Mesothelial cell of epicardium (in vitro differentiated cells): ENCODE results near the gene SEMA5A. TPM values are rescaled to one million over a fixed set of nuclear protein-coding genes. Genes with fewer than 3 reads are reported as not detected.

Experiments used
- DNase-seq, 2 experiments: peaks; one replicate each; pipeline ENCODE4 v3.0.0; 2021; ENCODE audit warnings: low spot score in 2 of 2; ENCODE audit not compliant: unreplicated experiment in 2 of 2
- H3K27ac Mint-ChIP-seq: 2 replicates; pipeline ENCODE4 v1.8.0; 2021; ENCODE audit warnings: mixed read lengths
- H3K27me3 Mint-ChIP-seq: 2 replicates; pipeline ENCODE4 v1.8.0; 2021; ENCODE audit warnings: low read depth, mixed read lengths
- H3K36me3 Mint-ChIP-seq: 2 replicates; pipeline ENCODE4 v1.8.0; 2021; ENCODE audit warnings: mixed read lengths
- H3K4me1 Mint-ChIP-seq: 2 replicates; pipeline ENCODE4 v1.8.0; 2021; ENCODE audit warnings: mixed read lengths
- H3K4me3 Mint-ChIP-seq: 2 replicates; pipeline ENCODE4 v1.8.0; 2021; ENCODE audit warnings: mild to moderate bottlenecking, moderate library complexity, mixed read lengths
- H3K9me3 Mint-ChIP-seq: 2 replicates; pipeline ENCODE4 v1.8.0; 2021; ENCODE audit warnings: mixed read lengths
- total RNA-seq: library from RNA; stranded (reverse); gene quantifications from 3 replicates; pipeline ENCODE4 v1.2.1, GENCODE V29; 2021
- TF ChIP-seq, protein P1 (sequence below): fragments of 200-600 bp; sonication (generic); IDR thresholded peaks from one replicate; pipeline ENCODE4 v1.5.0; 2021; ENCODE audit warnings: antibody characterized with exemption; ENCODE audit not compliant: unreplicated experiment

The SEMA5A gene
- total RNA-seq, 1 donor from 2014 or later: 26.7 TPM

DNA sequence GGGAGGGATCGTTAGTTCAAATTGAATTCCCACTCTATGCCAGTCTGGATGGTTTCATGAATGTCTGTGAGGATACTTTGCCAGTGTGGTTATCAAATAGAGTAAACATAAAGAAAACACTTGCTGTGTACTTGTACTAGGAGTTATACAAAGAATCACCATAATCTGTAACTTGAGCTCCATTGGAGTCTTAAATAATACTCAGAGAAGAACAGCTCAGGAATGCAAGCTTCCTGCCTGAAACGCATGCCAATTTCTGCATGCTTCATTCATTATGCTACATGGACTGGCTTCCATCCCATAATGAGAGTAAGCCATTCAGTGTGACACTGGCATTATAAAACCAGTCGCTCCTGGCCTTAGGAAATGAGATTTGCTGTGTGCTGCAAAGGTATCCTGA is 351.4 kb downstream of the SEMA5A start:
- H3K27ac Mint-ChIP-seq: no peak overlapping the region
- TF ChIP-seq, protein P1, sequence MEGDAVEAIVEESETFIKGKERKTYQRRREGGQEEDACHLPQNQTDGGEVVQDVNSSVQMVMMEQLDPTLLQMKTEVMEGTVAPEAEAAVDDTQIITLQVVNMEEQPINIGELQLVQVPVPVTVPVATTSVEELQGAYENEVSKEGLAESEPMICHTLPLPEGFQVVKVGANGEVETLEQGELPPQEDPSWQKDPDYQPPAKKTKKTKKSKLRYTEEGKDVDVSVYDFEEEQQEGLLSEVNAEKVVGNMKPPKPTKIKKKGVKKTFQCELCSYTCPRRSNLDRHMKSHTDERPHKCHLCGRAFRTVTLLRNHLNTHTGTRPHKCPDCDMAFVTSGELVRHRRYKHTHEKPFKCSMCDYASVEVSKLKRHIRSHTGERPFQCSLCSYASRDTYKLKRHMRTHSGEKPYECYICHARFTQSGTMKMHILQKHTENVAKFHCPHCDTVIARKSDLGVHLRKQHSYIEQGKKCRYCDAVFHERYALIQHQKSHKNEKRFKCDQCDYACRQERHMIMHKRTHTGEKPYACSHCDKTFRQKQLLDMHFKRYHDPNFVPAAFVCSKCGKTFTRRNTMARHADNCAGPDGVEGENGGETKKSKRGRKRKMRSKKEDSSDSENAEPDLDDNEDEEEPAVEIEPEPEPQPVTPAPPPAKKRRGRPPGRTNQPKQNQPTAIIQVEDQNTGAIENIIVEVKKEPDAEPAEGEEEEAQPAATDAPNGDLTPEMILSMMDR: no peak

DNA sequence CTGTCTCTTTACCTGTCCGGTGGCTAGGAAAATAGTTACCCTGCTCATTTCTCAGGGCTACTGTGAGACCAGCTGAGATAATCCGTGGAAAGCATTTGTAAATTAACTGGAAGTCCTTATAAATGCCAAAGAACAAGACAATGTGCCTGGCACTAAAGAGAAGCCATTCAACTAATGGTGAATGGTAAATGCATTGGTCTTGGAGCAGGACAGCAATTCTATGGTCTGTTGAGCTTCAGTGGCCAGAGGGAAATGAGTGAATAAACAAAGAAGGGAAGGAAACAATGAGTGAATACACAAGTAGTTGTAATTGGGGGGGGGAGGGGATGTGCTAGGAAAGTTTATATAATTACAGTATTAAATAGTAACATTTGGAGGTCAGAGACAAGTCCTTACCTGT is 353.6 kb downstream of the SEMA5A start:
- H3K4me3 Mint-ChIP-seq: no peak overlapping the region
- H3K27ac Mint-ChIP-seq: no peak overlapping the region
- DNase-seq: no peak
- peaks cover 2% of the 10 kb centered on the region for H3K4me1 Mint-ChIP-seq
- no peaks in the 10 kb centered on the region for H3K27me3 Mint-ChIP-seq
- TF ChIP-seq, protein P1: no peak
- peaks cover 4% of the 10 kb centered on the region for H3K36me3 Mint-ChIP-seq
- H3K9me3 Mint-ChIP-seq: no peaks in the 10 kb centered on the region

More for the DNA sequence above, 351.4 kb downstream of the SEMA5A start:
- DNase-seq: no peak
- Mint-ChIP-seq H3K36me3 (no peaks in the 10 kb centered on the region), H3K9me3 (no peaks in the 10 kb centered on the region), H3K4me3 (no peak overlapping the region), H3K27me3 (no peaks in the 10 kb centered on the region), H3K4me1 (peaks cover 2% of the 10 kb centered on the region)

DNA sequence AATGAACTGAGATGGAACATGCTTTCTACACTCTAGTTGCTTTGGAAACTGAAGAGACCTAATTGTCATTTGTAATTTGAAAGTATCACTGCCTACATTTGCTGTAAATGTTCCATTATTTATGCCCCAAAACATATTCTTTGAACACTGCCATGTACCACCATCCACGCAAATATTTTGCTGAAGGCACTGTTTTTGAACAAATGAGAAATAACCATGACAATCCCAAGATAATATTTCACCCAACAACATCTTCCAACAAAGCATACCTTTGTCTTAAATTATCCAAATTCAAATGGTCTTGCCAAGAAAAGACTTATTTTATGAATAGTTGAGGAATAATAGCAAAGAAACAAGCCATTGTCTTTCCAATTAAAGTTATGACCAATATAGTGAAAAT is 356.2 kb downstream of the SEMA5A start:
- Mint-ChIP-seq H3K27me3 (no peaks in the 10 kb centered on the region), H3K36me3 (peaks cover 4% of the 10 kb centered on the region), H3K4me1 (peaks cover 2% of the 10 kb centered on the region), H3K4me3 (no peak overlapping the region), H3K9me3 (no peaks in the 10 kb centered on the region), H3K27ac (no peak overlapping the region)
- no peak for DNase-seq
- TF ChIP-seq, protein P1: no peak

DNA sequence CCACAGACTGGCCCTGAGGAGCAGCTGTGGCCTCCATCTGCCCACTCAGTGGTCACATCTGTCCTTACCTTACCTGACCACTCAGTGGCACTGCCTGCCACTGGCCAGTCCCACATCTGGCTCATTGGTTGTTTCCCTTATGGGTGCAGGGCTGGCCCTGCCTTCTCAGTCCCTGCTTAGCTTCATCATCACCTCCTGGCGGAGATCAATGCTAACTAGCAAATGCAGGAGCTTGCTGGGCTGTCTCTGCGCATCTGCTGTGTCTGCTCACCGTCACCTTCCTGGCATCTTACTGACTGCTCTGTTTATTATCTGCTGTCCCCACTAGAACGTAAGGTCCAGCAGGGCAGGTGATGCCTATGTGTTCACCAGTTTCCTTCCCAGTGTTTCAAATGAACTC is 356.9 kb downstream of the SEMA5A start:
- no peak overlapping the region for H3K27ac Mint-ChIP-seq
- TF ChIP-seq, protein P1: no peak
- H3K27me3 Mint-ChIP-seq: no peaks in the 10 kb centered on the region
- no peak overlapping the region for H3K4me3 Mint-ChIP-seq
- H3K4me1 Mint-ChIP-seq: peaks cover 3% of the 10 kb centered on the region
- H3K36me3 Mint-ChIP-seq: peaks cover 4% of the 10 kb centered on the region
- DNase-seq: no peak
- no peaks in the 10 kb centered on the region for H3K9me3 Mint-ChIP-seq

DNA sequence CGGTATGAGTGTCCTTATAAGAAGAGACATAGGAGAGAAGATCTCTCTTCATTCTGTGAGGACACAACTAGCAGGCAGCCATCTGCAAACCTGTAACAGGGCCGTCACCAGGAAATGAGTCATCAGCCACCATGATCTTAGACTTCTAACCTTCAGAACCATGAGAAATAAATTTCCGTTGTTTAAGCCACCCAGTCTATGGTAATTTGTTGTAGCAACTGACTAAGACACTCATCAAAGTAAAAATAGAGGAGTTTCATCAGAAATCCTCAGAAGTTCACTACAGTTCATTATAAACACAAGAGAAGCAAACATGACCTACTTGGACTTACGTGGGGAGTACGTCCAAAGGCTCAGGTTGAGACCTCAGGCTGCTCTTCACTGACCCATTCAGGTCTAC is 357.7 kb downstream of the SEMA5A start:
- Mint-ChIP-seq H3K27ac (no peak overlapping the region), H3K4me3 (no peak overlapping the region), H3K36me3 (peaks cover 4% of the 10 kb centered on the region), H3K27me3 (no peaks in the 10 kb centered on the region), H3K4me1 (peaks cover 5% of the 10 kb centered on the region), H3K9me3 (no peaks in the 10 kb centered on the region)
- DNase-seq: no peak
- TF ChIP-seq, protein P1: no peak

DNA sequence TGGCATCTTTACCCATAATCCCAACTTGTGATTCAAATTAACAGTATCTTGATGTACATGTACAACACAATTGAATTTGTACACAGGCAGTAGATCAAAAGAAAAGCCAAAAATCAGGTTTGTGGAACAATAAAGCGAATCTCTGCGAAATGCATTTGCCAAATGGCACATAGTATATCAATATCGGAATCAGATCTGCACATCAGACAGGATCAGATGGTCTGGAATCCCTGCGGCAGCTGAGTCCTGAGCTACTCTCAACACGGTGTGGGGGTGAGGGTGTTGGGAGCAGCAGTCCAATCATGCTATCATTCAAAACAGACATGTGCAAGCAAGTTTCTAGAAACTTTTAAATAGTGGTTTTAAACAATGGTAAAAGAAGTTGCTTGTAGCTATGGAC is 358.3 kb downstream of the SEMA5A start:
- DNase-seq: no peak
- Mint-ChIP-seq H3K27me3 (no peaks in the 10 kb centered on the region), H3K4me3 (no peak overlapping the region), H3K27ac (no peak overlapping the region), H3K4me1 (peaks cover 5% of the 10 kb centered on the region), H3K9me3 (no peaks in the 10 kb centered on the region), H3K36me3 (peaks cover 4% of the 10 kb centered on the region)
- TF ChIP-seq, protein P1: no peak
